DND-41 (cell line): ENCODE data around the gene JAM2.

Experiments used
- ATAC-seq: fragments of 200-7000 bp; cut with Tn5 transposase; 3 replicates; pipeline ENCODE4 v1.9.1; 2021; ENCODE audit warnings: low read depth; ENCODE audit not compliant: insufficient read depth
- DNase-seq: peaks from one replicate; pipeline ENCODE4 v3.0.0-alpha.2; 2020
- H2AFZ ChIP-seq: 2 replicates; pipeline ENCODE4 v1.6.0; 2012; ENCODE audit warnings: low read depth, low read length
- H3K27ac ChIP-seq: 2 replicates; pipeline ENCODE4 v1.5.1; 2012; ENCODE audit warnings: low read length, inconsistent platforms
- H3K27me3 ChIP-seq: fragments of 200-600 bp; sonication (generic); 2 replicates; pipeline ENCODE4 v1.6.0; 2012; ENCODE audit warnings: low read length, mild to moderate bottlenecking, inconsistent platforms; ENCODE audit not compliant: insufficient read depth, poor library complexity
- H3K36me3 ChIP-seq: 2 replicates; pipeline ENCODE4 v1.5.1; 2012; ENCODE audit warnings: low read length, inconsistent platforms; ENCODE audit not compliant: insufficient read depth
- H3K4me1 ChIP-seq: 2 replicates; pipeline ENCODE4 v1.5.1; 2012; ENCODE audit warnings: mild to moderate bottlenecking, low read length; ENCODE audit not compliant: insufficient read depth
- H3K4me2 ChIP-seq: 2 replicates; pipeline ENCODE4 v1.6.0; 2012; ENCODE audit warnings: mild to moderate bottlenecking, moderate library complexity, low read length, inconsistent platforms; ENCODE audit not compliant: insufficient read depth
- H3K4me3 ChIP-seq, 2 experiments: fragments of 200-600 bp in 1 of 2; shearing (Covaris generic) in 1 of 2; 2 replicates each; pipeline ENCODE4 v1.5.1; 2012 to 2016; ENCODE audit warnings: inconsistent platforms in 2 of 2, low read length in 2 of 2, mild to moderate bottlenecking in 2 of 2, low read depth in 1 of 2, moderate library complexity in 1 of 2
- H3K79me2 ChIP-seq: 2 replicates; pipeline ENCODE4 v1.6.0; 2012; ENCODE audit warnings: low read length, inconsistent platforms; ENCODE audit not compliant: insufficient read depth
- H3K9ac ChIP-seq: 2 replicates; pipeline ENCODE4 v1.6.0; 2012; ENCODE audit warnings: low read depth, mild to moderate bottlenecking, inconsistent platforms, low read length, moderate library complexity
- H3K9me3 ChIP-seq: 2 replicates; pipeline ENCODE4 v1.5.1; 2012; ENCODE audit warnings: low read length, moderate library complexity, mild to moderate bottlenecking, inconsistent platforms; ENCODE audit not compliant: insufficient read depth, severe bottlenecking
- H4K20me1 ChIP-seq: 2 replicates; pipeline ENCODE4 v1.6.0; 2012; ENCODE audit warnings: low read length; ENCODE audit not compliant: insufficient read depth
- CTCF ChIP-seq: IDR thresholded peaks from 2 replicates; pipeline ENCODE4 v1.5.1; 2012; ENCODE audit warnings: borderline replicate concordance, low read length, moderate library complexity, mild to moderate bottlenecking; ENCODE audit not compliant: poor library complexity, severe bottlenecking; ENCODE audit errors: extremely low read depth
- EZH2 ChIP-seq: IDR thresholded peaks from 3 replicates; pipeline ENCODE4 v1.6.1; 2012; ENCODE audit warnings: borderline replicate concordance, low read depth, mild to moderate bottlenecking, moderate library complexity, low read length, inconsistent platforms; ENCODE audit not compliant: severe bottlenecking

The JAM2 gene, protein sequence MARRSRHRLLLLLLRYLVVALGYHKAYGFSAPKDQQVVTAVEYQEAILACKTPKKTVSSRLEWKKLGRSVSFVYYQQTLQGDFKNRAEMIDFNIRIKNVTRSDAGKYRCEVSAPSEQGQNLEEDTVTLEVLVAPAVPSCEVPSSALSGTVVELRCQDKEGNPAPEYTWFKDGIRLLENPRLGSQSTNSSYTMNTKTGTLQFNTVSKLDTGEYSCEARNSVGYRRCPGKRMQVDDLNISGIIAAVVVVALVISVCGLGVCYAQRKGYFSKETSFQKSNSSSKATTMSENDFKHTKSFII

DNA sequence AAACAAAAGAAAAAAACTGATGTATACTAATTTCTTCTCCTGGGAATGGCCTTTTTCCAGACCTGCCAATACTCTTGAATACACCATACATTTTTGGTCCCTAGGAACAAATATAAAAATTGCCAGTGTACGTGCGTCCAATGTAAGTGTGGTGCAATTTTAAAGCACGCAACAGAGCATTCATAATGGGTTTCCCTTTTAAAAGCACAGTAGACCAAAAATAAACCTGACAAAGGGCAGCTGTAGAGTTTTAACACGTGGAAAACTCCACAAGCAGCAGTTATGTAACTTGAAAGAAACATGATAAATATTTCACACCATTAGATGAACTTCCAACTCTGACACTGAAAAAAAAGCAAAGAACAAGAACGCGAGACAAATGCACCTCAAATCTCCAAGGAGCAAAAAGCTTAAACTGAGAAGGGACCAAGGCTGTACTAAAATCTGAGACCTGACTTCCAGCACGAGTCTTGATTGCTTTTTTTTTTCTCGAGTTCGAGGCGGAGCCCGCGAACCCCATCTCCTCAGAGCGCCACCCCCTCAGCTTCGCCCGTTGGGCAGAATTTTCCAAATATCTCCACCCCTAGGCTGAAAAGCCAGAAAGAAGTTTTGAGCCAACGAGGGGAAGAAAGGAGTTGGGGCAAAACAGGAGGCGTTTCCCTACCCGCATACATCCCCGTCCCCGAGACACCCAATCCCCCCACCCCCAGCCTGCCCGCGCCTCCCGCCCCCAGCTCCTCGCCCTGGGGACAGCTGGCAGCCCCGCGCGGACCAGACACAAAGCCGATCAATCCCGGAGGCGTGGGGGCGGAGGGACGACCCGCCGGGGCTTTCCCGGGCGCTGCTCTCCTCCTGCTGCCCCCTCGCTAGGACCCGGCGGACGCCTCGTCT is at the start of gene JAM2:
Gene JAM2, plus strand, starts transcription at position 599 of the 891 bp plus-strand sequence. CDS start 564 bp downstream, outside the sequence.
- DNase-seq (no peak), ATAC-seq (no peak)
- no peak within 1 kb of the TSS for H2AFZ ChIP-seq
- H3K4me3 ChIP-seq: no peak within 1 kb of the TSS
- H3K36me3 ChIP-seq: no peaks in the 10 kb centered on the region
- no peaks in the 10 kb centered on the region for H3K4me1 ChIP-seq
- TF ChIP-seq EZH2 (no peak), CTCF (no peak)
- H3K9me3 ChIP-seq: no peaks in the 10 kb centered on the region
- no peaks in the 10 kb centered on the region for H3K79me2 ChIP-seq
- no peak within 1 kb of the TSS for H3K27ac ChIP-seq
- no peaks in the 10 kb centered on the region for H4K20me1 ChIP-seq
- H3K4me2 ChIP-seq: no peak within 1 kb of the TSS
- no peak within 1 kb of the TSS for H3K9ac ChIP-seq
- H3K27me3 ChIP-seq: no peaks in the 10 kb centered on the region

- H4K20me1 ChIP-seq: no peaks in the 10 kb centered on the region
- no peak overlapping the region for H2AFZ ChIP-seq
- no peaks in the 10 kb centered on the region for H3K4me1 ChIP-seq
- no peaks in the 10 kb centered on the region for H3K27me3 ChIP-seq
- no peaks in the 10 kb centered on the region for H3K9me3 ChIP-seq
- no peak overlapping the region for H3K4me2 ChIP-seq
- no peak overlapping the region for H3K27ac ChIP-seq
- ATAC-seq (no peak), DNase-seq (no peak)
- H3K36me3 ChIP-seq: peaks cover 87% of the 10 kb centered on the region
- no peak overlapping the region for H3K9ac ChIP-seq
- no peak overlapping the region for H3K4me3 ChIP-seq
- 0 out of 2 replicates have a peak, but pooled peaks cover 3% of the 10 kb centered on the region for H3K79me2 ChIP-seq
- TF ChIP-seq CTCF: no peak
- no peak for TF ChIP-seq EZH2
Observed at GRCh38 chr21:25589887-25590286, 49.2 kb upstream of the JAM2 start.

DNA sequence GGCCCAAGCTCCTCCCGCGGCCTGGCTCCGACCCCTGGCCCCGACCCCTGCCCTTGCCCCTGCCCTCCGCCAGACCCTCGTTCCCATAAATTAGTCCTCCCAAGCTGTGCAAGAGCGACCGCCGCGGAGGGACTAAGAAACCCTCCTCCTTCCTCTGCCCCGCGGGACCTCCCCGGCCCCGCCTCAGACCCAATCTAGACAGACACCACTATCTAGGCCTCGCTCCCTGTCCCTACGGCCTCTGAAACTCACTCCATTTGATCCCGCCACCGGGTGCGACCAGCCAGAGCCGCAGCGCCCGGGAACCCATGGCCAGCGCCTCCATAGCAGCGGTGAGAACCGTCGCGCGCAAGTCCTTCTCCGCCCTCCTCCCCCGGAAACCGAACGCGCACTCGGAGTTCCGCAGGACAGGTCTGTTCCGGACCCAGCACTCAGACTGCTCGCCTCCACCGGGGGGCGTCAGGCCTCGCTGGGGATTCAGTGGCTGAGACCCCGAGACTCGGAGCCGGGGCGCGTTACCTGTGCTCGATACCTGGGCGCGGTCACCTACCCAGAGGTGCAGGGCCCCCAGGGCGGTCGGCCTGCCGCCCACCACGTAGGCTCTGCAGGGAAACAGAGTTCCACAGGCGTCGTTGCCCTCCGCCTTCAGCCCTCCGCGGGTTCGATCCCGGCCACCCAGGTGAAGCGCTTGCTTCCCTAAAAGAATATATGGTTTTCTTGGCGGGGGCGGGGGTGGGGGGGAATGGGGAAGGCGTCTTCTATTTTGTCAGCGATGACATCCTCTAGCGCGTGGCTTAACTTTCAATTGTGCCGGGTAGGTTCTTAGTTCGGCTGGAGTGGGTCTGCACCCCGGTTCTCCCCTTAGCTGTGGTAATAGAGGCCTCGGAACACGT is 31.7 kb upstream of the JAM2 start, which contains the start of gene MRPL39:
Gene MRPL39, minus strand, starts transcription at position 331 of the 893 bp plus-strand sequence. Its CDS starts 6 bp downstream, at position 325.
- H2AFZ ChIP-seq: peak within 1 kb of the TSS; percentile 99
- H3K79me2 ChIP-seq: peaks cover 37% of the 10 kb centered on the region
- TF ChIP-seq EZH2 (no peak), CTCF (peak; percentile 82)
- peaks cover 34% of the 10 kb centered on the region for H3K4me1 ChIP-seq
- DNase-seq: peak; percentile 90
- no peaks in the 10 kb centered on the region for H3K9me3 ChIP-seq
- peak within 1 kb of the TSS; percentile 58 to 76 for H3K4me3 ChIP-seq
- H3K4me2 ChIP-seq: peak within 1 kb of the TSS; percentile 93
- no peaks in the 10 kb centered on the region for H4K20me1 ChIP-seq
- peak; percentile 95 for ATAC-seq
- H3K9ac ChIP-seq: peak within 1 kb of the TSS; percentile 93
- peaks cover 37% of the 10 kb centered on the region for H3K36me3 ChIP-seq
- no peaks in the 10 kb centered on the region for H3K27me3 ChIP-seq
- peak within 1 kb of the TSS; percentile 98 for H3K27ac ChIP-seq
